Karpas-422 (cell line): ENCODE results near the gene CCDC61. TPM values are rescaled to one million over a fixed set of nuclear protein-coding genes. Genes with fewer than 3 reads are reported as not detected.

ENCODE experiments used
- DNase-seq: peaks from one replicate; pipeline ENCODE4 v3.0.0-alpha.2; 2015
- H2AFZ ChIP-seq: fragments of 200-600 bp; sonication (generic); 2 replicates; pipeline ENCODE4 v1.6.1; 2014; ENCODE audit warnings: antibody characterized with exemption, low read length, mixed read lengths
- H3K27ac ChIP-seq: fragments of 200-600 bp; sonication (generic); 2 replicates; pipeline ENCODE4 v1.5.1; 2014; ENCODE audit warnings: mild to moderate bottlenecking, low read length, moderate library complexity
- H3K27me3 ChIP-seq: fragments of 200-600 bp; sonication (generic); 2 replicates; pipeline ENCODE4 v1.6.1; 2014; ENCODE audit warnings: low read length, mixed read lengths
- H3K36me3 ChIP-seq: fragments of 200-600 bp; sonication (generic); 2 replicates; pipeline ENCODE4 v1.6.1; 2014; ENCODE audit warnings: low read length, mixed read lengths; ENCODE audit not compliant: insufficient read depth
- H3K4me1 ChIP-seq: fragments of 200-600 bp; sonication (generic); 2 replicates; pipeline ENCODE4 v1.6.1; 2014; ENCODE audit warnings: mild to moderate bottlenecking, low read length, mixed read lengths
- H3K4me2 ChIP-seq: fragments of 200-600 bp; sonication (generic); 2 replicates; pipeline ENCODE4 v1.6.1; 2014; ENCODE audit warnings: low read length, low read depth, mild to moderate bottlenecking; ENCODE audit not compliant: poor library complexity, severe bottlenecking
- H3K4me3 ChIP-seq: fragments of 200-600 bp; sonication (generic); 2 replicates; pipeline ENCODE4 v1.5.1; 2014; ENCODE audit warnings: mild to moderate bottlenecking, antibody characterized with exemption, low read length, mixed read lengths
- H3K79me2 ChIP-seq: fragments of 200-600 bp; sonication (generic); 2 replicates; pipeline ENCODE4 v1.6.1; 2014; ENCODE audit warnings: mild to moderate bottlenecking, low read length, mixed read lengths
- H3K9ac ChIP-seq: fragments of 200-600 bp; sonication (generic); 2 replicates; pipeline ENCODE4 v1.6.0; 2014; ENCODE audit warnings: low read length
- H3K9me2 ChIP-seq: fragments of 200-600 bp; sonication (generic), shearing (Covaris generic); replicated peaks from 2 replicates; pipeline ENCODE4 v1.6.0; 2014; ENCODE audit warnings: mild to moderate bottlenecking, low read length, moderate library complexity; ENCODE audit not compliant: insufficient read depth
- H3K9me3 ChIP-seq: fragments of 300-700, 200-600 bp; sonication (generic); 2 replicates; pipeline ENCODE4 v1.6.1; 2014; ENCODE audit warnings: low read length, mixed read lengths
- H4K20me1 ChIP-seq: fragments of 200-600 bp; sonication (generic); 2 replicates; pipeline ENCODE4 v1.6.1; 2014; ENCODE audit warnings: mild to moderate bottlenecking, antibody characterized with exemption, low read length, low read depth; ENCODE audit not compliant: insufficient read depth
- total RNA-seq: library from RNA; depleted of rRNA; stranded (reverse); fragments of >200 nt; shearing (Covaris generic); gene quantifications from 2 replicates; pipeline ENCODE4 v1.2.3, GENCODE V29; 2014; ENCODE audit warnings: low replicate concordance

The CCDC61 gene
- total RNA-seq, 1 experiment from 2014 or later: 6.4 TPM

DNA sequence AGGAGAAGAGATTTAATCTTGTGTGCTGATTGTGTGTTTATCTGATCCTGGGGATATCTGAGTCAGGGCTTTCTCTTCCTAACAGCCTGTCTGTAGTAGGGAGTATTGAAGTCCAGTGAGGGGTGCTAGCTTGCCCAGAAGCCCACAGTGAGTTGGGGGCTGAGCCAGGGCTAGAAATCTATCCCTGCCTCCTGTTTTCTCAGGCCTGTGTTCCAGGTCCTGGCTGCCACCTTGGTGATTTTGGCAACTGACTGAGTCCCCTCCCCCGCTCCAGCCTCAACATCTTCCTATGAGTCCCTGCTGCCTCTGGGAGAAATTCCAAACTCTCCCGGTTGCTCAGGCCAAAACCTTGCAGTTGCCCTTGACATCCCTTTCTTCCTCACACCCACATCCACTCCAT, 13.9 kb upstream of the CCDC61 start:
- no peak overlapping the region for H2AFZ ChIP-seq
- no peak overlapping the region for H3K9ac ChIP-seq
- no peaks in the 10 kb centered on the region for H3K9me2 ChIP-seq
- no peak overlapping the region for H3K27ac ChIP-seq
- H3K79me2 ChIP-seq: no peaks in the 10 kb centered on the region
- no peaks in the 10 kb centered on the region for H3K36me3 ChIP-seq
- H3K9me3 ChIP-seq: no peaks in the 10 kb centered on the region
- H3K4me1 ChIP-seq: no peaks in the 10 kb centered on the region
- H3K4me3 ChIP-seq: no peak overlapping the region
- DNase-seq: no peak
- H3K4me2 ChIP-seq: no peak overlapping the region
- H3K27me3 ChIP-seq: no peaks in the 10 kb centered on the region
- H4K20me1 ChIP-seq: no peaks in the 10 kb centered on the region

DNA sequence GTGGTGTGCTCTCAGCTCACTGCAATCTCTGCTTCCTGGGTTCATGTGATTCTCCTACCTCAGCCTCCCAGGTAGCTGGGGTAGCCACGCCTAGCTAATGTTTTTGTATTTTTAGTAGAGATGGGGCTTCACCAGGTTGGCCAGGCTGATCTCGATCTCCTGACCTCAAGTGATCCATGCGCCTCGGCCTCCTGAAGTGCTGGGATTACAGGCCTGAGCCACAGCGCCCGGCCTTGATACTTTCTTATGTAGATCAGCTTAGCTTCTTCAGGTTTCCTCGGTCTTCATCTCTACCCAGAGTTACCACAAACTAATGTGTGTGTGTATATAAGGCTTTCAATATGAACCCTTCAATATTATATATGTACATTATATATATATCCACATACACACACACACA, 9.9 kb upstream of the CCDC61 start:
- no peaks in the 10 kb centered on the region for H3K4me1 ChIP-seq
- H3K9ac ChIP-seq: no peak overlapping the region
- no peaks in the 10 kb centered on the region for H3K9me2 ChIP-seq
- no peak overlapping the region for H3K4me3 ChIP-seq
- no peak overlapping the region for H2AFZ ChIP-seq
- H3K9me3 ChIP-seq: no peaks in the 10 kb centered on the region
- DNase-seq: no peak
- H4K20me1 ChIP-seq: no peaks in the 10 kb centered on the region
- H3K79me2 ChIP-seq: no peaks in the 10 kb centered on the region
- H3K4me2 ChIP-seq: no peak overlapping the region
- H3K27ac ChIP-seq: no peak overlapping the region
- H3K27me3 ChIP-seq: no peaks in the 10 kb centered on the region
- H3K36me3 ChIP-seq: no peaks in the 10 kb centered on the region

- DNase-seq: no peak
- Histone ChIP-seq H3K27ac (no peak overlapping the region), H3K4me3 (no peak overlapping the region), H3K4me1 (peaks cover 6% of the 10 kb centered on the region), H3K9me2 (no peaks in the 10 kb centered on the region), H3K36me3 (no peaks in the 10 kb centered on the region), H3K79me2 (no peaks in the 10 kb centered on the region), H4K20me1 (no peaks in the 10 kb centered on the region), H3K27me3 (no peaks in the 10 kb centered on the region), H2AFZ (no peak overlapping the region), H3K4me2 (no peak overlapping the region), H3K9me3 (no peaks in the 10 kb centered on the region), H3K9ac (no peak overlapping the region)
These were observed 5.0 kb upstream of the CCDC61 start for GRCh38 chr19:45990113-45990728.

GRCh38 chr19:45994456-45994997, 740 bp upstream of the CCDC61 start:
- Histone ChIP-seq H3K9ac (peak overlapping the region; percentile 69), H3K79me2 (peaks cover 13% of the 10 kb centered on the region), H3K4me1 (peaks cover 23% of the 10 kb centered on the region), H4K20me1 (peaks cover under 1% of the 10 kb centered on the region; the same call in 1 of the 2 replicates), H3K36me3 (no peaks in the 10 kb centered on the region), H3K4me2 (peak overlapping the region; percentile 94), H3K9me3 (no peaks in the 10 kb centered on the region), H2AFZ (peak overlapping the region; percentile 72), H3K4me3 (peak overlapping the region; percentile 66), H3K27me3 (no peaks in the 10 kb centered on the region), H3K9me2 (no peaks in the 10 kb centered on the region), H3K27ac (no peak overlapping the region)
- DNase-seq: no peak

DNA sequence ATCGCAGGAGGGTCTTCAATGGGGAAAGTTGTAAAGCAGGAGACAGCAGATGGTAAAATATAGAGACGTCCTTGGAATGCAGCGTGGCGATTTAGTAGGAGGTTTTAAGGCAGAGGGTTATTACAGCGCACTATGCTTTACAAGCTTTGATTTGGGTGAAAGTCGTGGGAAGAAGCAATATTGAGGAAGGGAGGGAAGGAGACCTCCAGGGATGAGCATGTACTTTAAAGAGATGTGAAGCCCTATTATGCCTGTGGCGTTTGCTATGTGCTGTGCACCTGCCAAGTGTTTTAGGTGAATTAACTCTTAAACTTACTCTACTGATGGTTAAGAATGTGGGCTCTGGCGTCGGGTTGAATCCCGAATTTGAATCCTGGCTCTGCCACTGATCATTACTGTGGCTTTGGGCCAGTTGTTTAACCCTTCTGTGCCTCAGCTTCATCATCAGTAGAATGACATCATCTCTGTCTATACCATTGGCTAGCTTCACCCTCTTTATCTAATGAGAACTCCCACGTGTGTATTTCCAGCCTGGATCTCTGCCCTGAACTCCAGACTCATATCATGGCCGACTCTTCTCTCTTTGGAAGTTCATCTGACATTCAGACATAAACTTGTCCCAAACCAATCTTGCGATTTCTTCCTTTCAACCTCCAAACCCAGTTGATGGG, 583 bp downstream of the CCDC61 start:
- Histone ChIP-seq H3K27ac (no peak overlapping the region), H3K9me2 (no peaks in the 10 kb centered on the region), H3K27me3 (no peaks in the 10 kb centered on the region), H3K4me3 (peak overlapping the region; percentile 92), H3K9ac (peak overlapping the region; percentile 85), H3K4me1 (peaks cover 36% of the 10 kb centered on the region), H2AFZ (0 out of 2 replicates have a peak overlapping the region, but pooled peaks have one; percentile 21), H3K79me2 (peaks cover 13% of the 10 kb centered on the region), H4K20me1 (peaks cover 6% of the 10 kb centered on the region; the same call in 1 of the 2 replicates), H3K4me2 (peak overlapping the region; percentile 68), H3K36me3 (no peaks in the 10 kb centered on the region), H3K9me3 (no peaks in the 10 kb centered on the region)
- DNase-seq: no peak

GRCh38 chr19:45996933-45997332, 1.7 kb downstream of the CCDC61 start:
- Histone ChIP-seq H3K4me3 (no peak overlapping the region), H3K79me2 (peaks cover 18% of the 10 kb centered on the region), H4K20me1 (peaks cover 6% of the 10 kb centered on the region; the same call in 1 of the 2 replicates), H2AFZ (no peak overlapping the region), H3K9ac (peak overlapping the region; percentile 17; the same call in 1 of the 2 replicates), H3K27ac (no peak overlapping the region), H3K36me3 (no peaks in the 10 kb centered on the region), H3K9me3 (no peaks in the 10 kb centered on the region), H3K4me2 (no peak overlapping the region), H3K4me1 (peaks cover 36% of the 10 kb centered on the region), H3K27me3 (no peaks in the 10 kb centered on the region), H3K9me2 (no peaks in the 10 kb centered on the region)
- DNase-seq: no peak

GRCh38 chr19:45998834-45999233, 3.6 kb downstream of the CCDC61 start:
- Histone ChIP-seq H3K4me3 (no peak overlapping the region), H3K9me3 (no peaks in the 10 kb centered on the region), H3K27ac (no peak overlapping the region), H3K79me2 (peaks cover 18% of the 10 kb centered on the region), H2AFZ (no peak overlapping the region), H3K9ac (no peak overlapping the region), H4K20me1 (peaks cover 6% of the 10 kb centered on the region; the same call in 1 of the 2 replicates), H3K27me3 (no peaks in the 10 kb centered on the region), H3K36me3 (no peaks in the 10 kb centered on the region), H3K4me2 (no peak overlapping the region), H3K4me1 (peaks cover 36% of the 10 kb centered on the region), H3K9me2 (no peaks in the 10 kb centered on the region)
- DNase-seq: no peak

- Histone ChIP-seq H3K79me2 (peaks cover 18% of the 10 kb centered on the region), H3K4me1 (peaks cover 31% of the 10 kb centered on the region), H3K9me2 (no peaks in the 10 kb centered on the region), H3K9me3 (no peaks in the 10 kb centered on the region), H3K4me3 (peak overlapping the region; percentile 67), H3K4me2 (peak overlapping the region; percentile 82), H3K27ac (no peak overlapping the region), H3K27me3 (no peaks in the 10 kb centered on the region), H2AFZ (no peak overlapping the region), H3K9ac (peak overlapping the region; percentile 67), H3K36me3 (no peaks in the 10 kb centered on the region), H4K20me1 (peaks cover 6% of the 10 kb centered on the region; the same call in 1 of the 2 replicates)
- peak; percentile 47 for DNase-seq
These were observed 4.4 kb downstream of the CCDC61 start for GRCh38 chr19:45999653-46000121.
